Uterus (tissue), 4 donors: ENCODE measurements around the gene CBX8. TPM values are rescaled to one million over a fixed set of nuclear protein-coding genes. Genes with fewer than 3 reads are reported as not detected.

Experiments
- DNase-seq, 2 donors: peaks; one replicate each; pipeline ENCODE4 v3.0.0-alpha.2; 2019 to 2020
- H3K27ac ChIP-seq, 2 donors: fragments of 200-600 bp; sonication (generic); 1 replicate in 1 of 2; 2 replicates in 1 of 2; pipeline ENCODE4 v1.5.1; 2016 to 2018
- H3K27me3 ChIP-seq, 2 donors: fragments of 200-600 bp; sonication (generic); one replicate each; pipeline ENCODE4 v1.5.1; 2018 to 2019; ENCODE audit warnings: control low read depth in 1 of 2
- H3K36me3 ChIP-seq, 2 donors: fragments of 200-600 bp; sonication (generic); one replicate each; pipeline ENCODE4 v1.5.1; 2019; ENCODE audit warnings: control low read depth in 1 of 2
- H3K4me1 ChIP-seq, 2 donors: fragments of 200-600 bp; sonication (generic); one replicate each; pipeline ENCODE4 v1.5.1; 2018 to 2019; ENCODE audit warnings: control low read depth in 1 of 2
- H3K4me3 ChIP-seq, 2 donors: fragments of 200-600 bp; sonication (generic); 1 replicate in 1 of 2; 2 replicates in 1 of 2; pipeline ENCODE4 v1.5.1; 2018 to 2019; ENCODE audit warnings: mild to moderate bottlenecking in 1 of 2
- H3K9me3 ChIP-seq, 2 donors: fragments of 200-600 bp; sonication (generic); one replicate each; pipeline ENCODE4 v1.5.1; 2019; ENCODE audit warnings: control low read depth in 1 of 2
- CTCF ChIP-seq, 4 experiments: fragments of 200-600 bp in 2 of 4; fragments of 450-650 bp in 2 of 4; sonication (generic) in 2 of 4; IDR thresholded peaks; one replicate each; pipeline ENCODE4 v1.5.1; 2016 to 2019; ENCODE audit warnings: antibody characterized with exemption in 4 of 4, mild to moderate bottlenecking in 2 of 4, moderate library complexity in 1 of 4
- POLR2A ChIP-seq, 2 donors: fragments of 450-650 bp; IDR thresholded peaks; one replicate each; pipeline ENCODE4 v1.6.1; 2016; ENCODE audit warnings: antibody characterized with exemption in 2 of 2, mild to moderate bottlenecking in 1 of 2, moderate library complexity in 1 of 2
- intact Hi-C: fragments of 100-400 bp; cut with DNase I; formaldehyde crosslinking; loops from one replicate; pipeline ENCODE4 v1.15.1; 2023; ENCODE audit warnings: low total_unique reads
- total RNA-seq, 4 donors: library from RNA; depleted of rRNA in 3 of 4; stranded (reverse); fragments of >200 nt in 3 of 4; gene quantifications; one replicate each; pipeline versions ENCODE4 v1.1.0 to v1.2.4, GENCODE V29; 2014 to 2023
- donor health status: DM: yes; HTN: yes; CAD: no.

The CBX8 gene
- total RNA-seq, 4 donors from 2014 or later: 1.8 to 10.7 (median 2.6) TPM; not detected in 1

DNA sequence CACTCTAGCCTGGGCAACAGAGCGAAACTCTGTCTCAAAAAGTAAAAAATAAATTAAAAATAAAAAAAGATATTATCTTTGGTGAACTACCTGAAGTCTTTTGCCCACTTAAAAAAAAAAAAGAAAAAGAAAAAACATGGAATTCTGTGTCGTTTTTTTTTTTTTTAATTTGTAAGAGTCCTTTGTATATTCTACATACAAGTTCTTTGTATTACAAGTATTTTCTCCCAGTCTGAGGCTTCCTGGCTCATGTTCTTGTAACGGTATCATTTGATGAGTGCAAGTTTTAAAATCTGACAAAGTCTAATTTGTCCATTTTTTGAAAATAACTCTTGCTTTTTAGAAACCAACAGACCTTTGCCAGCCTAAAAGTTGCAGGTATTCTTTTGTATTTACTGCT is 31.2 kb downstream of the CBX8 start:
- Histone ChIP-seq H3K4me1 (no peaks in the 10 kb centered on the region), H3K27ac (no peak overlapping the region), H3K4me3 (no peak overlapping the region), H3K27me3 (no peaks in the 10 kb centered on the region), H3K36me3 (no peaks in the 10 kb centered on the region), H3K9me3 (no peaks in the 10 kb centered on the region)
- DNase-seq: no peak
- no peak for TF ChIP-seq CTCF (IDR thresholded peaks at IDR 0.05)
- no peak for TF ChIP-seq POLR2A (IDR thresholded peaks at IDR 0.05)
- intact Hi-C loops: no loop called here

- Histone ChIP-seq H3K4me3 (no peak overlapping the region), H3K4me1 (no peaks in the 10 kb centered on the region), H3K27me3 (no peaks in the 10 kb centered on the region), H3K9me3 (no peaks in the 10 kb centered on the region), H3K27ac (no peak overlapping the region), H3K36me3 (no peaks in the 10 kb centered on the region)
- intact Hi-C loops: no loop called here
- TF ChIP-seq POLR2A (IDR thresholded peaks at IDR 0.05) (no peak), CTCF (IDR thresholded peaks at IDR 0.05) (no peak)
- no peak for DNase-seq
Measured at GRCh38 chr17:79761894-79762589, 34.8 kb downstream of the CBX8 start.

DNA sequence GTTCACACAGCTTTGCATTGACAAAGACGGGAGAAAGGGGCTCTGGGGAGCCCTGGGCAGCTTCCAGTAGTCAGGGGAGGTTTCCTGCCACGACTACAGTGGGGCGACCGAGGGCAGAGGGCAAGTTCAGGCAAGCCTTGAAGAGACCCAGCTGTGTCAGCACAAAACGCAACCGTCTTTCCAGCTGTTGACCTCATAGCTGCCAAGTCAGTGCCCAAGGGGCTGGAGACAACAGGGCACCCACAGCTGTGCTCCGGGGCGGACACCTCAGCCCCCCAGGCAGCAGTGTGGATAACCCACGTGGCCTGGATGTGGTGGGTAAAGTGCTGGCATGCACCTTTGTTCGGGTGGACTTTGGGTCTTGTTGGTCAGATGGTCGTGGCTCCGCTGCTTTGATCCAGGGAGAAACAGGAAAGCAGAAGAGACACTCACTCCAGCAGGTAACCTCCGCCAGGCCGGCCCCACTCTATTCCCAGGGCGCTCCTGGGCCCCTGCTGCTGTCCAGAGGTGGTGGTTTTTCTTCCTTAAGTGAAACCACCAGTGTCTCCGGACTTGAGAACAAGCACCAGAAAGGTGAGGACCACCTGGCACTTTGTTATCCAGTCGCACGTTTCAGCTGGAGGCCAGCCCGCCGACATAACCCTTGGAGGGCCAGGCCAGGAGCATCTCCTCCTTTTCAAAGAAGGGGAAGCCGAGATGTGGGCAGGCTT is 36.5 kb downstream of the CBX8 start:
- no peaks in the 10 kb centered on the region for H3K27me3 ChIP-seq
- no peak for DNase-seq

DNA sequence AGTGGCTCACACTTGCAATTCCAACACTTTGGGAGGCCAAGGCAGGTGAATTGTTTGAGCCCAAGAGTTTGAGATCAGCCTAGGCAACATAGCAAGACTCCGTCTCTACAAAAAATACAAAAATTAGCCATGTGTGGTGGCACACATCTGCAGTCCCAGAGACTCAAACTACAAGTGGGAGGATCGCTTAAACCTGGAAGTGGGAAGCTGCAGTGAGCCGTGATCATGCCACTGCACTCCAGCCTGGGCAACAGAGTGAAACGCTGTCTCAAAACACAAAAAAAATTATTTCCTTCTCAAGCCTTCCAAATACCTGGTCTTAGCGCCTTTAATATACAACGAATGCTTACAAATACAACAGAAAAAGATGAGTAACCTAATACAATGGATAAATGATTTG is 38.6 kb downstream of the CBX8 start:
- TF ChIP-seq CTCF (IDR thresholded peaks at IDR 0.05) (no peak), POLR2A (IDR thresholded peaks at IDR 0.05) (no peak)
- Histone ChIP-seq H3K4me1 (no peaks in the 10 kb centered on the region), H3K4me3 (no peak overlapping the region), H3K36me3 (no peaks in the 10 kb centered on the region), H3K27ac (no peak overlapping the region), H3K9me3 (no peaks in the 10 kb centered on the region), H3K27me3 (no peaks in the 10 kb centered on the region)
- intact Hi-C loops: no loop called here
- DNase-seq: no peak

More for the DNA sequence above, 36.5 kb downstream of the CBX8 start:
- no peak overlapping the region for H3K27ac ChIP-seq
- TF ChIP-seq POLR2A (IDR thresholded peaks at IDR 0.05) (no peak), CTCF (IDR thresholded peaks at IDR 0.05) (no peak)
- no peaks in the 10 kb centered on the region for H3K4me1 ChIP-seq
- intact Hi-C loops: no loop called here
- H3K9me3 ChIP-seq: no peaks in the 10 kb centered on the region
- H3K36me3 ChIP-seq: no peaks in the 10 kb centered on the region
- H3K4me3 ChIP-seq: no peak overlapping the region

DNA sequence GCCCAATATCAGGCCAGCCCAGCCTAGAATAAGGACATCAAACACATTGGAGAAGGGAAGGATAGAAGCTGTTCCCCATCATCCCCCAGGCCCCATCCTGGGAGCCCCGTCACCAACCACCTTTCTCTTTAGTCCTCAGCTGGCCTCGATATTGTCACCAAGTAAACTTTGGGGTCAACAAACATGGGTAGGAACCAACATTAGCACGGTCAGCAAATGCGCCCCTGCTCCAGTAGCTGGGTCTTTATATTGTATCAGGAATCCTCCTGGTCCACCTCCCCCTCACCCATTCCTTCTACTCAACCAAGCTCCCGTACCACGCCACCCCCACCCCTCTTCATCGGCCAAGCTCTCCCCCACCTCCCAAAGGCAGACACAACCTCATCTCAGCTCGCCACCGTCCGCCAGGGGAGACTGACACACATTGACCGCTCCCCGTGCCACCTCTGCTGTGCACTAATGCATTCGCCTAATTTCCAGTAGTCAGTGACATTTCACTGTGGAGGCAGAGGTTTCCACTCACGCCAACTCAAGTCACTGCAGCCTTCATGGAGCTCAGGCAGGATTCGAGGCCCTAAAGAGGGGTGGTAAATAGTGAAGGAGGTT is 39.6 kb downstream of the CBX8 start:
- no peak for DNase-seq
- TF ChIP-seq POLR2A (IDR thresholded peaks at IDR 0.05) (no peak), CTCF (IDR thresholded peaks at IDR 0.05) (no peak)
- H3K27me3 ChIP-seq: no peaks in the 10 kb centered on the region
- H3K4me1 ChIP-seq: no peaks in the 10 kb centered on the region
- H3K36me3 ChIP-seq: no peaks in the 10 kb centered on the region
- no peaks in the 10 kb centered on the region for H3K9me3 ChIP-seq
- H3K27ac ChIP-seq: no peak overlapping the region
- intact Hi-C loops: no loop called here
- H3K4me3 ChIP-seq: no peak overlapping the region
